ENCODE measurements around the gene LCN1. TPM values are rescaled to one million over a fixed set of nuclear protein-coding genes. Genes with fewer than 3 reads are reported as not detected.
A peak's percentile ranks its signal among the peaks of the same experiment; 100 is the strongest.

LCN1 gene
- polyA plus RNA-seq, 3 donors = not detected

DNA sequence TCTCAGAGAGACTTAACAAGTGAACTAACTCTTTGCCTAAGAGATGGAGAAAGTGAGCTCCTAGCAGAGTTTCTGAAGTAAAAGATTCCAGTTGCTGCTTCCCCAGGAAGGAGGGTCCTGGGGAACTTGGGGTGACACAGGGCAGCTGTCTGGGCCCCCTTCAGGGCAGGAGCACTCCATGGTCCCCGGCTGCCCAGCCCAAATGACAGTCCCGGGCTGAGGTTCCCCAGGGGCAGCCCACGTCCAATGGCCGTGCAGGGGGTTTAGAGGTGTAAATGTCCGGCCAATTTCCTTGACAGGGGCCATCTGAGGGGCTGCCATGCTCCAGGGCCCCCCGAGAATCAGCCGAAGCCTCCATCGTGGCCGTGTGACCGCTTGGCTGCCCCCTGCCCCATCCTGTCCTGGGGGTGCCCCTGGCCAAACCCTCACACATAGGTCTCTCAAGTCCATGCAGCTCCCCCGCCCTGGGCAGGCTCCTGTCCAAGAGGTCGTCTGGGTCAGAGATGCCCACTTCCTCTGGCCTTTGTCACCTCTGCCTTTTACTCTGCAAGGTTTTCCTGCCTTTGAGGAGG, 47.2 kb upstream of the LCN1 start:
- peaks cover 4 to 5% of the 10 kb centered on the region in 2 donors for H3K4me1 ChIP-seq (ENCODE audit: control insufficient read depth in 1 of 2, insufficient read depth in 2 of 2, low read length in 2 of 2)
- peaks cover 6% of the 10 kb centered on the region for H3K4me1 Mint-ChIP-seq
- no peak overlapping the region for H3K9ac ChIP-seq (ENCODE audit: insufficient read depth, low read length, poor library complexity, severe bottlenecking)
- H3K27me3 ChIP-seq (ENCODE audit: control insufficient read depth in 2 of 2, insufficient read depth in 2 of 2, low read length in 2 of 2) = peaks cover 0 to 11% of the 10 kb centered on the region in 2 donors
- intact Hi-C loops (cut with micrococcal nuclease) = no loop called here
- H3K9me3 Mint-ChIP-seq = no peaks in the 10 kb centered on the region
- no peak for DNase-seq
- TF ChIP-seq, protein P1, sequence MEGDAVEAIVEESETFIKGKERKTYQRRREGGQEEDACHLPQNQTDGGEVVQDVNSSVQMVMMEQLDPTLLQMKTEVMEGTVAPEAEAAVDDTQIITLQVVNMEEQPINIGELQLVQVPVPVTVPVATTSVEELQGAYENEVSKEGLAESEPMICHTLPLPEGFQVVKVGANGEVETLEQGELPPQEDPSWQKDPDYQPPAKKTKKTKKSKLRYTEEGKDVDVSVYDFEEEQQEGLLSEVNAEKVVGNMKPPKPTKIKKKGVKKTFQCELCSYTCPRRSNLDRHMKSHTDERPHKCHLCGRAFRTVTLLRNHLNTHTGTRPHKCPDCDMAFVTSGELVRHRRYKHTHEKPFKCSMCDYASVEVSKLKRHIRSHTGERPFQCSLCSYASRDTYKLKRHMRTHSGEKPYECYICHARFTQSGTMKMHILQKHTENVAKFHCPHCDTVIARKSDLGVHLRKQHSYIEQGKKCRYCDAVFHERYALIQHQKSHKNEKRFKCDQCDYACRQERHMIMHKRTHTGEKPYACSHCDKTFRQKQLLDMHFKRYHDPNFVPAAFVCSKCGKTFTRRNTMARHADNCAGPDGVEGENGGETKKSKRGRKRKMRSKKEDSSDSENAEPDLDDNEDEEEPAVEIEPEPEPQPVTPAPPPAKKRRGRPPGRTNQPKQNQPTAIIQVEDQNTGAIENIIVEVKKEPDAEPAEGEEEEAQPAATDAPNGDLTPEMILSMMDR (IDR thresholded peaks at IDR 0.05) = no peak
- no peak overlapping the region for H3K4me2 ChIP-seq (replicated peaks; ENCODE audit: extremely low read depth, low read length, poor library complexity, severe bottlenecking)
- H3K27ac Mint-ChIP-seq = no peak overlapping the region
- H3K4me3 ChIP-seq (replicated peaks in 1 of 3; ENCODE audit: low read depth in 2 of 3, low read length in 3 of 3) = no peak overlapping the region
- H2AFZ ChIP-seq (ENCODE audit: insufficient read depth, low read depth, low read length, poor library complexity, severe bottlenecking) = no peak overlapping the region
- H3K36me3 Mint-ChIP-seq = no peaks in the 10 kb centered on the region
- peaks cover 14 to 23% (median 19%) of the 10 kb centered on the region in 3 donors for H3K27me3 Mint-ChIP-seq (ENCODE audit: low read depth in 3 of 3)
- no peaks in the 10 kb centered on the region for H3K36me3 ChIP-seq (replicated peaks in 1 of 2; ENCODE audit: control insufficient read depth in 1 of 2, insufficient read depth in 2 of 2, low read length in 2 of 2)
- WGBS (ENCODE audit: insufficient coverage) = 89% methylated on average over 12 of the region's 12 CpGs
- no peaks in the 10 kb centered on the region for H3K79me2 ChIP-seq (ENCODE audit: insufficient read depth, low read length)
- no peaks in the 10 kb centered on the region for H3K9me3 ChIP-seq (replicated peaks in 1 of 2; ENCODE audit: control insufficient read depth in 1 of 2, insufficient read depth in 1 of 2, low read length in 2 of 2)
- H3K27ac ChIP-seq (ENCODE audit: low read depth in 1 of 2, low read length in 2 of 2) = no peak overlapping the region
- no peaks in the 10 kb centered on the region for H4K20me1 ChIP-seq (ENCODE audit: insufficient read depth, low read length)
- H3K4me3 Mint-ChIP-seq = peak overlapping the region in 1 of 2 donors; percentile 15

DNA sequence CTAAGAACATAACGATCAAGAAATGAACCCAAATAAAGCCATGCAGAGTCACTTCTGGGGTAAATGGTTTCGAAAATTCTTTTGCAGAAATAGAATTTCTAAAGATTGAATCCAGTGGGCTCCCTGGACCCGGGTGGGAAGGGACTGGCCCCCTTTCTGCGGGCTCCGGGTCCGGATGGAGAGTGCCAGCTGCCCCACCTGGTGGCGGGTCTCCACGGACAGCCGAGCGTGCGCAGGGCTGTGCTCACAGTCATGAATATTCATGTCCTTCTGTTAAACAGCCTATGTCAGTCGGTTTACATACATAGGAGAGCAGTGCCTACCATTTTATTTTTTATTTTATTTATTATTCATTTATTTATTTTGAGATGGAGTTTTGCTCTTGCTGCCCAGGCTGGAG, 46.3 kb upstream of the LCN1 start:
- H3K4me1 ChIP-seq (ENCODE audit: control insufficient read depth in 1 of 2, insufficient read depth in 2 of 2, low read length in 2 of 2) = no peaks in the 10 kb centered on the region
- no peaks in the 10 kb centered on the region for H4K20me1 ChIP-seq (ENCODE audit: insufficient read depth, low read length)
- H2AFZ ChIP-seq (ENCODE audit: insufficient read depth, low read depth, low read length, poor library complexity, severe bottlenecking) = no peak overlapping the region
- H3K36me3 ChIP-seq (replicated peaks in 1 of 2; ENCODE audit: control insufficient read depth in 1 of 2, insufficient read depth in 2 of 2, low read length in 2 of 2) = no peaks in the 10 kb centered on the region
- DNase-seq = peak in 1 of 3 donors; percentile 5
- intact Hi-C loops (cut with micrococcal nuclease) = no loop called here
- H3K27me3 Mint-ChIP-seq (ENCODE audit: low read depth in 3 of 3) = peaks cover 14 to 22% (median 19%) of the 10 kb centered on the region in 3 donors
- peaks cover 0 to 11% of the 10 kb centered on the region in 2 donors for H3K27me3 ChIP-seq (ENCODE audit: control insufficient read depth in 2 of 2, insufficient read depth in 2 of 2, low read length in 2 of 2)
- no peak overlapping the region for H3K27ac ChIP-seq (ENCODE audit: low read depth in 1 of 2, low read length in 2 of 2)
- no peak overlapping the region for H3K27ac Mint-ChIP-seq
- H3K79me2 ChIP-seq (ENCODE audit: insufficient read depth, low read length) = no peaks in the 10 kb centered on the region
- WGBS (ENCODE audit: insufficient coverage) = 8% methylated on average over 7 of the region's 12 CpGs
- no peak overlapping the region for H3K4me2 ChIP-seq (replicated peaks; ENCODE audit: extremely low read depth, low read length, poor library complexity, severe bottlenecking)
- peaks cover 4% of the 10 kb centered on the region for H3K4me1 Mint-ChIP-seq
- no peak overlapping the region for H3K9ac ChIP-seq (ENCODE audit: insufficient read depth, low read length, poor library complexity, severe bottlenecking)
- no peaks in the 10 kb centered on the region for H3K9me3 Mint-ChIP-seq
- H3K9me3 ChIP-seq (replicated peaks in 1 of 2; ENCODE audit: control insufficient read depth in 1 of 2, insufficient read depth in 1 of 2, low read length in 2 of 2) = no peaks in the 10 kb centered on the region
- TF ChIP-seq, protein P1 (IDR thresholded peaks at IDR 0.05) = no peak
- no peak overlapping the region for H3K4me3 Mint-ChIP-seq
- H3K36me3 Mint-ChIP-seq = no peaks in the 10 kb centered on the region
- H3K4me3 ChIP-seq (replicated peaks in 1 of 3; ENCODE audit: low read depth in 2 of 3, low read length in 3 of 3) = no peak overlapping the region

All from CD14-positive monocyte (primary cell).